Liver (tissue), 3 donors: ENCODE measurements around the gene MARVELD3.

Experiments used
- CTCF ChIP-seq: fragments of 150-350 bp; IDR thresholded peaks from 2 replicates; pipeline ENCODE4 v1.5.1; 2017; ENCODE audit warnings: improper control_type of control experiment, low read depth, low read length; ENCODE audit not compliant: missing input control
- EGR1 ChIP-seq, 2 donors: IDR thresholded peaks; 2 replicates each; pipeline ENCODE4 v1.6.1; 2016 to 2018; ENCODE audit warnings: antibody characterized with exemption in 2 of 2, low read depth in 2 of 2
- GABPA ChIP-seq, 2 donors: IDR thresholded peaks in 1 of 2; conservative IDR thresholded peaks in 1 of 2; 2 replicates each; pipeline ENCODE4 v1.6.1; 2016; ENCODE audit warnings: antibody characterized with exemption in 2 of 2, mild to moderate bottlenecking in 1 of 2, moderate library complexity in 1 of 2
- HNF4G ChIP-seq: IDR thresholded peaks from 2 replicates; pipeline ENCODE4 v1.6.1; 2016; ENCODE audit warnings: antibody characterized with exemption
- MAX ChIP-seq: IDR thresholded peaks from 2 replicates; pipeline ENCODE4 v1.6.1; 2016; ENCODE audit warnings: antibody characterized with exemption
- RAD21 ChIP-seq, 2 donors: IDR thresholded peaks; 2 replicates each; pipeline ENCODE4 v1.6.1; 2016; ENCODE audit warnings: antibody characterized with exemption in 2 of 2, mild to moderate bottlenecking in 2 of 2
- REST ChIP-seq: IDR thresholded peaks from 2 replicates; pipeline ENCODE4 v1.6.1; 2016; ENCODE audit warnings: antibody characterized with exemption, mild to moderate bottlenecking
- SP1 ChIP-seq: IDR thresholded peaks from 2 replicates; pipeline ENCODE4 v1.6.1; 2018; ENCODE audit warnings: antibody characterized with exemption, mild to moderate bottlenecking
- TAF1 ChIP-seq: conservative IDR thresholded peaks from 2 replicates; pipeline ENCODE4 v1.6.1; 2016; ENCODE audit warnings: antibody characterized with exemption, mild to moderate bottlenecking
- YY1 ChIP-seq: IDR thresholded peaks from 2 replicates; pipeline ENCODE4 v1.6.1; 2016; ENCODE audit warnings: antibody characterized with exemption, mild to moderate bottlenecking
- ZBTB33 ChIP-seq: IDR thresholded peaks from 2 replicates; pipeline ENCODE4 v1.6.1; 2016; ENCODE audit warnings: antibody characterized with exemption
- donor health status: healthy.
- donor health status: healthy.

- TF ChIP-seq ZBTB33 (no peak), YY1 (no peak), CTCF (no peak), RAD21 (IDR thresholded peaks at IDR 0.05) (no peak), TAF1 (no peak), REST (no peak), GABPA (IDR thresholded peaks at IDR 0.05 in 1 of 2, conservative IDR thresholded peaks at IDR 0.05 in 1 of 2) (no peak), EGR1 (IDR thresholded peaks at IDR 0.05; ENCODE audit: low read depth in 2 of 2) (no peak), HNF4G (no peak), SP1 (no peak), MAX (no peak)
These were observed 33.5 kb downstream of the MARVELD3 start for GRCh38 chr16:71659471-71659870.
